GM12872 (cell line): ENCODE data around the gene MIER1.

ENCODE experiments used
- TF ChIP-seq, protein P1 (sequence below): IDR thresholded peaks from 3 replicates; pipeline ENCODE4 v1.5.1; 2011; ENCODE audit warnings: low read depth, mild to moderate bottlenecking, low read length, moderate library complexity; ENCODE audit not compliant: insufficient read depth

Gene MIER1

DNA sequence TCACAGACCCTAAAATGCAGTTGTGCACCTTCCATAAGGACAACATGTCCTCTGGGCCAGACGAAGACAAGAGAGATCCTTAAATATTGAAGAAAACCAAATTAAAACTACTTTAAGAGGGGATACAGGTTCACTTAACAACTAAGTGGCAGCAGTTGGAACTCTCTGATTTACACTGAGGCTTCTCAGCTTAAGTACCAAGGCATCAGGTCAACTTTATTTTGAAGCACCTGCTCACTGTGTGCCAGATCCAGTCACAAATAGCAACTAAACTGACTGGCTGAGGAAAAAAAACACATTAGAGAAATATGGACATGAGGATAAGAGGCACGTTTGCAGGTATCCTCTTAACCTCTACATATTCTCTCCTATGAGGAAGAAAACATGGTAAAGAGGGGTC is 96.0 kb downstream of the MIER1 start:
- TF ChIP-seq, protein P1, sequence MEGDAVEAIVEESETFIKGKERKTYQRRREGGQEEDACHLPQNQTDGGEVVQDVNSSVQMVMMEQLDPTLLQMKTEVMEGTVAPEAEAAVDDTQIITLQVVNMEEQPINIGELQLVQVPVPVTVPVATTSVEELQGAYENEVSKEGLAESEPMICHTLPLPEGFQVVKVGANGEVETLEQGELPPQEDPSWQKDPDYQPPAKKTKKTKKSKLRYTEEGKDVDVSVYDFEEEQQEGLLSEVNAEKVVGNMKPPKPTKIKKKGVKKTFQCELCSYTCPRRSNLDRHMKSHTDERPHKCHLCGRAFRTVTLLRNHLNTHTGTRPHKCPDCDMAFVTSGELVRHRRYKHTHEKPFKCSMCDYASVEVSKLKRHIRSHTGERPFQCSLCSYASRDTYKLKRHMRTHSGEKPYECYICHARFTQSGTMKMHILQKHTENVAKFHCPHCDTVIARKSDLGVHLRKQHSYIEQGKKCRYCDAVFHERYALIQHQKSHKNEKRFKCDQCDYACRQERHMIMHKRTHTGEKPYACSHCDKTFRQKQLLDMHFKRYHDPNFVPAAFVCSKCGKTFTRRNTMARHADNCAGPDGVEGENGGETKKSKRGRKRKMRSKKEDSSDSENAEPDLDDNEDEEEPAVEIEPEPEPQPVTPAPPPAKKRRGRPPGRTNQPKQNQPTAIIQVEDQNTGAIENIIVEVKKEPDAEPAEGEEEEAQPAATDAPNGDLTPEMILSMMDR = no peak

DNA sequence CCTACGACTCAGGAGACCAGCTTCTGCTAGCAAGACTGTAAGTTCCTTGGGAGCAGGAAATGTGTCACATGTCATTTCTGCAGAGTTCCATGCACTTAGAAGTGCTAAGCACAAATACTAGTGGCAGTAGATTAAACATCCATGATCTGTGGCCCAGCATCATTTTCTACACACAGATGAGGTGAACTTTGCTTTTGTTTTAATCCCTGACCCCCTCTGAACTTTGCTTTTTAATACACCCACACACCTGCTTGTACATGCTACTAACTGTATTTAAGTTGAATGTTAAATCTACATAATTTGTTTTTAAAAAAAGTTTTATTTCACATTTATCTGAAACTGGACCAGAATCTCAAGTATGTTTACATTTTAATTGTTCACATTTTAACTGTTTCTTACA is 104.7 kb downstream of the MIER1 start:
- TF ChIP-seq, protein P1 = no peak

DNA sequence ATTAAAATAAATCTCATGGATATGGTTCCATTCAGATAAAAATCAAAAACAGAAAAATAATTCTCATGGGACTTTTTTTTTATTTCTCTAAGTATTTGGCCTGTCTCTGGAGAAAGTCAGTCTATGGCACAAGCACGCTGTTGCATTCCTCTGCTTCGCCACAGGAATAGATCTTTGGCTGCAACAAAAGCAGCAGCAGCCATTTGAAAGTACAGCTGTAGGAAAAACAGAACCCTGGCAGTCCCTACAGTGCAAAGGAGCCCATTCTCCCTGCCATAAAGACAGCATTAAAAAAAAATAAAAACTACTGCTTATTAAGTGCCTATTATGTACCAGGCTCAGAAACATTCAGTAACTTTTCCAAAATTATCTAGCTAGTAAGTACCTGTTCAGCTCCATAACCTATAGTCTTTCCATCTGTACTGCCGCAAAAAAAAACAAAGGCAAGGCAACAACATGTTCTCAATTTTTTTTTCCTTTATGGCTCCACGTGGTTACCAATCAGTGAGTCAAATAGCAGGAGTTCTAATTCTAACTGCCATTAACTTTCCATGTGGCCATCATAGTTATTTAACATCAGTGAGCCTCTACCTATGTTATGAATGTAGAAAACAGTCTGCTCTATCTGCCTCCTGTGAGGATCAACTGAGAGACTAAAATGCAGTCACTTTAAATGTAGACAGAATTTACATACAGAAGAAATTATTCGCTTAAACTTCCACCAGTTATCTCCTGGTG is 106.5 kb downstream of the MIER1 start:
- TF ChIP-seq, protein P1 = no peak

DNA sequence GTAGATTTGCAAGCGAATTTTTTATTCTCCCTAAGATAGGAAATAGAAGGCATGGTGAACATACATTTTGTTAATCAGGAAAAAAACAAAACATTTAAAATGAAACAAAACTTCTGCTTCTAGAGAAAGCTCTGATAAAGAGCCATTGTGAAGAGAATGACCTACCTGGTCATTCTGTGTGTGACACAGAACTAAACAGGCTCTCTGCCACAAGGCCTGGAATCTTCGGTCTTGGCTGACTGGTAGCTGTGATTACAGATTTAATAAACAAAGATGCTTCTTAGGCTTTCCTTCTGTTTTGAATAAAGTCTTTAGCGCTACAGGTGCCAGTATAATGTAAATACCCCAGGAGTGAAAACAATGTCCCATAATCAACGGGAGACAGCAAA is 107.1 kb downstream of the MIER1 start:
- TF ChIP-seq, protein P1 = no peak
